GM23248 (cell line): ENCODE measurements around the gene EPHA5. TPM values are rescaled to one million over a fixed set of nuclear protein-coding genes. Genes with fewer than 3 reads are reported as not detected.

Source experiments
- DNase-seq: peaks from one replicate; pipeline ENCODE4 v3.0.0-alpha.2; 2015
- H2AFZ ChIP-seq: fragments of 200-600 bp; sonication (generic); 2 replicates; pipeline ENCODE4 v1.6.1; 2016; ENCODE audit warnings: antibody characterized with exemption
- H3F3A ChIP-seq: fragments of 200-600 bp; sonication (generic); 2 replicates; pipeline ENCODE4 v1.6.1; 2016; ENCODE audit warnings: mild to moderate bottlenecking, antibody characterized with exemption, mixed run types; ENCODE audit not compliant: insufficient read depth
- H3K27ac ChIP-seq: fragments of 200-600 bp; sonication (generic); 2 replicates; pipeline ENCODE4 v1.5.1; 2016; ENCODE audit warnings: mild to moderate bottlenecking
- H3K27me3 ChIP-seq: fragments of 200-600 bp; sonication (generic); replicated peaks from 2 replicates; pipeline ENCODE4 v1.6.1; 2016; ENCODE audit warnings: mild to moderate bottlenecking; ENCODE audit not compliant: insufficient read depth
- H3K36me3 ChIP-seq: fragments of 200-600 bp; sonication (generic); 2 replicates; pipeline ENCODE4 v1.6.1; 2016; ENCODE audit warnings: low read depth, mild to moderate bottlenecking
- H3K4me1 ChIP-seq: fragments of 200-600 bp; sonication (generic); 2 replicates; pipeline ENCODE4 v1.6.1; 2016; ENCODE audit warnings: mild to moderate bottlenecking; ENCODE audit not compliant: insufficient read depth
- H3K4me2 ChIP-seq: fragments of 200-600 bp; sonication (generic); one replicate; pipeline ENCODE4 v1.6.1; 2016; ENCODE audit warnings: mild to moderate bottlenecking; ENCODE audit not compliant: unreplicated experiment
- H3K4me3 ChIP-seq: fragments of 200-600 bp; sonication (generic); 2 replicates; pipeline ENCODE4 v1.5.1; 2016; ENCODE audit warnings: mild to moderate bottlenecking
- H3K79me2 ChIP-seq: fragments of 200-600 bp; sonication (generic); 2 replicates; pipeline ENCODE4 v1.6.1; 2016; ENCODE audit warnings: mild to moderate bottlenecking; ENCODE audit not compliant: insufficient read depth
- H3K9ac ChIP-seq: fragments of 200-600 bp; sonication (generic); 2 replicates; pipeline ENCODE4 v1.6.1; 2016; ENCODE audit warnings: mild to moderate bottlenecking
- H3K9me2 ChIP-seq: fragments of 200-600 bp; sonication (generic); 2 replicates; pipeline ENCODE4 v1.6.1; 2016; ENCODE audit warnings: mixed run types, mild to moderate bottlenecking, moderate library complexity; ENCODE audit not compliant: insufficient read depth
- H3K9me3 ChIP-seq: fragments of 200-600 bp; sonication (generic); one replicate; pipeline ENCODE4 v1.6.1; 2017; ENCODE audit warnings: low read depth
- H4K20me1 ChIP-seq: fragments of 200-600 bp; sonication (generic); 2 replicates; pipeline ENCODE4 v1.6.0; 2016; ENCODE audit not compliant: insufficient read depth
- EZH2 ChIP-seq: fragments of 200-600 bp; sonication (generic); IDR thresholded peaks from 2 replicates; pipeline ENCODE4 v1.6.1; 2018; ENCODE audit warnings: antibody characterized with exemption, mild to moderate bottlenecking; ENCODE audit not compliant: insufficient read depth, poor library complexity, severe bottlenecking
- EZH2phosphoT487 ChIP-seq: fragments of 200-600 bp; sonication (generic); IDR thresholded peaks from 2 replicates; pipeline ENCODE4 v1.6.1; 2018; ENCODE audit warnings: antibody characterized with exemption, moderate library complexity, mild to moderate bottlenecking, low read depth; ENCODE audit not compliant: insufficient read depth
- WGBS, 2 experiments: methylation state at CpG; one replicate each; pipeline ENCODE4 v1.1.6; 2015 to 2017; ENCODE audit warnings: low lambda C conversion rate in 2 of 2, low coverage in 1 of 2; ENCODE audit errors: missing lambda C conversion rate in 2 of 2; 5-methylcytosine and 5-hydroxymethylcytosine counted together
- in situ Hi-C: fragments of 300-500 bp; cut with MboI; formaldehyde crosslinking; loops from 2 replicates; pipeline ENCODE4 v1.15.0; 2020
- polyA plus RNA-seq: library from polyadenylated mRNA; unstranded; fragments of >200 nt; fragmentation: Nextera tagmentation; extraction: Ambion mirVana; gene quantifications from 2 replicates; pipeline ENCODE4 v1.2.1, GENCODE V29; 2016
- total RNA-seq: library from RNA; depleted of rRNA; stranded (reverse); fragments of >200 nt; shearing (Covaris generic); gene quantifications from 2 replicates; pipeline ENCODE4 v1.2.3, GENCODE V29; 2014

The EPHA5 gene
- total and polyA plus RNA-seq, 2 experiments from 2014 or later = not detected

- no peaks in the 10 kb centered on the region for H4K20me1 ChIP-seq
- H3F3A ChIP-seq = no peaks in the 10 kb centered on the region
- TF ChIP-seq EZH2phosphoT487 (no peak), EZH2 (no peak)
- H3K27me3 ChIP-seq = peaks cover 82% of the 10 kb centered on the region
- H3K4me2 ChIP-seq = peak overlapping the region; percentile 62
- H3K9me3 ChIP-seq = no peaks in the 10 kb centered on the region
- no peak for DNase-seq
- H3K36me3 ChIP-seq = no peaks in the 10 kb centered on the region
- peak overlapping the region; percentile 42; the same call in 1 of the 2 replicates for H2AFZ ChIP-seq
- H3K9me2 ChIP-seq = no peaks in the 10 kb centered on the region
- 23 to 28% methylated on average over 10 of the region's 10 CpGs for WGBS, 2 experiments
- peaks cover 5% of the 10 kb centered on the region; the same call in 1 of the 2 replicates for H3K4me1 ChIP-seq
- in situ Hi-C loops = no loop called here
- no peak overlapping the region for H3K27ac ChIP-seq
- no peaks in the 10 kb centered on the region for H3K79me2 ChIP-seq
- H3K9ac ChIP-seq = no peak overlapping the region
- H3K4me3 ChIP-seq = peak overlapping the region; percentile 40; the same call in 1 of the 2 replicates
These were observed 2.7 kb downstream of the EPHA5 start for GRCh38 chr4:65667506-65668041.

GRCh38 chr4:65665771-65666523 lies 4.3 kb downstream of the EPHA5 start:
- Histone ChIP-seq H3K4me3 (no peak overlapping the region), H3K27ac (no peak overlapping the region), H3K79me2 (no peaks in the 10 kb centered on the region), H3K36me3 (no peaks in the 10 kb centered on the region), H3F3A (no peaks in the 10 kb centered on the region), H3K9ac (no peak overlapping the region), H2AFZ (no peak overlapping the region), H3K27me3 (peaks cover 66% of the 10 kb centered on the region), H4K20me1 (no peaks in the 10 kb centered on the region), H3K9me2 (no peaks in the 10 kb centered on the region), H3K9me3 (no peaks in the 10 kb centered on the region), H3K4me2 (no peak overlapping the region), H3K4me1 (peaks cover 5% of the 10 kb centered on the region; the same call in 1 of the 2 replicates)
- TF ChIP-seq EZH2 (no peak), EZH2phosphoT487 (no peak)
- in situ Hi-C loops = no loop called here
- WGBS, 2 experiments = 66 to 76% methylated on average over 3 of the region's 3 CpGs
- peak; percentile 12 for DNase-seq

GRCh38 chr4:65661471-65661870 lies 8.8 kb downstream of the EPHA5 start:
- H3K4me1 ChIP-seq = no peaks in the 10 kb centered on the region
- no peak overlapping the region for H3K4me3 ChIP-seq
- H3K27ac ChIP-seq = no peak overlapping the region
- no peak for TF ChIP-seq EZH2phosphoT487
- no peak for TF ChIP-seq EZH2
- no peaks in the 10 kb centered on the region for H4K20me1 ChIP-seq
- no peaks in the 10 kb centered on the region for H3K79me2 ChIP-seq
- H2AFZ ChIP-seq = no peak overlapping the region
- no peak overlapping the region for H3K9ac ChIP-seq
- H3K27me3 ChIP-seq = peaks cover 25% of the 10 kb centered on the region; the same call in 1 of the 2 replicates
- no peaks in the 10 kb centered on the region for H3F3A ChIP-seq
- in situ Hi-C loops = no loop called here
- WGBS, 2 experiments = 64 to 68% methylated on average over 1 of the region's 1 CpG
- H3K36me3 ChIP-seq = no peaks in the 10 kb centered on the region
- H3K9me2 ChIP-seq = no peaks in the 10 kb centered on the region
- H3K9me3 ChIP-seq = no peaks in the 10 kb centered on the region
- no peak overlapping the region for H3K4me2 ChIP-seq
- no peak for DNase-seq

GRCh38 chr4:65658117-65658516 lies 12.2 kb downstream of the EPHA5 start:
- Histone ChIP-seq H3F3A (no peaks in the 10 kb centered on the region), H4K20me1 (no peaks in the 10 kb centered on the region), H3K27me3 (no peaks in the 10 kb centered on the region), H3K36me3 (no peaks in the 10 kb centered on the region), H3K9me3 (no peaks in the 10 kb centered on the region), H3K79me2 (no peaks in the 10 kb centered on the region), H3K9ac (no peak overlapping the region), H3K9me2 (no peaks in the 10 kb centered on the region), H3K4me1 (no peaks in the 10 kb centered on the region), H3K4me2 (no peak overlapping the region), H2AFZ (no peak overlapping the region), H3K4me3 (no peak overlapping the region), H3K27ac (no peak overlapping the region)
- TF ChIP-seq EZH2phosphoT487 (no peak), EZH2 (no peak)
- DNase-seq = no peak
- WGBS, 2 experiments = 91 to 93% methylated on average over 1 of the region's 1 CpG
- in situ Hi-C loops = no loop called here
